Stimulated activated naive CD8-positive, alpha-beta T cell treated with anti-CD3 and anti-CD28 coated beads, Interleukin-15, Interleukin-2, amounts not matched to agents 100 ng/mL and 50 ng/mL, for 24 hours (primary cell): Measurements from ENCODE around the gene ACSF2.
A peak's percentile ranks its signal among the peaks of the same experiment; 100 is the strongest.

Experiments used
- H3K27ac Mint-ChIP-seq: one replicate; pipeline ENCODE4 v1.8.0; 2021; ENCODE audit warnings: mild to moderate bottlenecking, mixed read lengths
- H3K27me3 Mint-ChIP-seq: one replicate; pipeline ENCODE4 v1.8.0; 2021; ENCODE audit warnings: mixed read lengths
- H3K36me3 Mint-ChIP-seq: one replicate; pipeline ENCODE4 v1.8.0; 2021; ENCODE audit warnings: low read depth, mixed read lengths
- H3K4me1 Mint-ChIP-seq: one replicate; pipeline ENCODE4 v1.8.0; 2021; ENCODE audit warnings: low read depth, mixed read lengths
- H3K4me3 Mint-ChIP-seq: one replicate; pipeline ENCODE4 v1.8.0; 2021; ENCODE audit warnings: mild to moderate bottlenecking, mixed read lengths
- H3K9me3 Mint-ChIP-seq: one replicate; pipeline ENCODE4 v1.8.0; 2021; ENCODE audit warnings: mixed read lengths

Gene ACSF2

DNA sequence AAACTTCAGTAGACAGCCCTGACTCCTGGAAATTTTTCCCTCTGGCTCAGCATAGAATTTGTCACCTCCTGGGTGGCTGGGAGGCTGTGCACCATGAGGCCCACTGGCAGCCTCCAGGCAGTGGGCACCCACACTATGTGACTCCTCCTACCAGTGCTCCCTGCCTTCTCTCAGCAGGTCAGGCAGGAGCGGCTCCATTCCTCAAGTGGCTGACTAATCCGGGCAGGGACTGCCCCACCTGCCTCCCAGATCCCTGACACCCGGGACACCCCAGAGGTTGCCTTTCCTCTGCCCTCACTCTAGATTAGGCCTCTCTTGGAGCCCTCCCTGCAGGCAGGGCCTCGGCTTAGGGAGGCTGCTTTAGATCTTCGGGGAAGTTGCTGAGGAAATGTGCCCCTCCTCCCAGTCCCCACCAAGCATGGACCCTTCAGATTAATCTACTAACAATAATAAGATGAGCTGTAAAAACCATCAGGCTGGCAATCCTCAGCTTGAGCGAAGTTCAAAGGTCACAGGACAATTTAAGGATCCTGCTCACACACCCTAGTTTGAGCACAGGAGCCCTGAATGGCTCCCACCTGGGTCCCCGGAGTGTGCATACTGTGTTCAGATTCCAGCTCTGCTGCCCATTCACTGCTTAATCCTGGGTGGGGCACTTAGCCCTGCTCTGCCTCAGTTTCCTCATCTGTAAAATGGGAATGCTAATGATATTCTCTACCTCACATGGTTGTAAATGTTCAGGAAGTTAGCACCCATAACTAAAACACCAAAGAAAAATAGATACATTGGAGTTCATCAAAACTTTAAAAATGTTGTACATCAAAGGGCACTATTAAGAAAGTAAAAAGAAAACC is 72.2 kb downstream of the ACSF2 start:
- no peaks in the 10 kb centered on the region for H3K36me3 Mint-ChIP-seq
- no peaks in the 10 kb centered on the region for H3K4me1 Mint-ChIP-seq
- H3K4me3 Mint-ChIP-seq, result no peak overlapping the region
- no peak overlapping the region for H3K27ac Mint-ChIP-seq
- no peaks in the 10 kb centered on the region for H3K27me3 Mint-ChIP-seq
- no peaks in the 10 kb centered on the region for H3K9me3 Mint-ChIP-seq

DNA sequence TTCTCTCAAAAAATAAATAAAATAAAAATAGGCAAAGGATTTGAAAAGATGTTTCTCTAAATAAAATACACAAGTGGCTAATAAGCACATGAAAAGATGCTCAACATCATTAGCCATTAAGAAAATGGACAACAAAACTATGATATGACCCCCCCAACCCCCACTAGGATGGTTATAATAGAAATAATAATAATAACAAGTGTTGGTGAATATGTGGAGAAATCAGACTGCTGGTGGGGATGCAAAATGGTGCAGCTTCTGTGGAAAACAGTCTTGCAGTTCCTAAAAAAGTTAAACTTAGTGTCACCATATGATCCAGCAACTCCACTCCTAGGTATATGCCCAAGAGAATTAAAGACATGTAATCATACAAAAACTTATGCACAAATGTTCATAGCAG is 73.3 kb downstream of the ACSF2 start:
- Mint-ChIP-seq H3K9me3 (no peaks in the 10 kb centered on the region), H3K4me1 (peaks cover 8% of the 10 kb centered on the region), H3K4me3 (no peak overlapping the region), H3K36me3 (no peaks in the 10 kb centered on the region), H3K27ac (no peak overlapping the region), H3K27me3 (no peaks in the 10 kb centered on the region)

DNA sequence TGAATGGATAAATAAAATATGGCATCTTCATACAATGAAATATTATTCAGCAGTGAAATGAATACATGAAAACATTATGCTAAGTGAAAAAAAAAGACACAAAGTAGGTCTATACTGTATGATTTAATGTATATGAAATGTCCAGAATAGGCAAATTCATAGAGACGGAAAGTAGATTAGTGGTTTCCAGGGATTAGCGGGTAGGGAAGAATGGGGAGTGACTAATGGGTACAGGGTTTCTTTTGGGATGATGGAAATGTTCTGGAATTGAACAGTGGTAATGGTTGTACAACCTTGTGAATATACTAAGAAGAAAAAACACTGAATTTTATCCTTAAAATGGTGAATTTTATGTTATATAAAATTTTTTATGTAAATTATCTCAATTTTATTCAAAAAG is 73.7 kb downstream of the ACSF2 start:
- H3K36me3 Mint-ChIP-seq, result no peaks in the 10 kb centered on the region
- no peak overlapping the region for H3K27ac Mint-ChIP-seq
- peaks cover 11% of the 10 kb centered on the region for H3K4me1 Mint-ChIP-seq
- no peak overlapping the region for H3K4me3 Mint-ChIP-seq
- H3K27me3 Mint-ChIP-seq, result no peaks in the 10 kb centered on the region
- no peaks in the 10 kb centered on the region for H3K9me3 Mint-ChIP-seq

DNA sequence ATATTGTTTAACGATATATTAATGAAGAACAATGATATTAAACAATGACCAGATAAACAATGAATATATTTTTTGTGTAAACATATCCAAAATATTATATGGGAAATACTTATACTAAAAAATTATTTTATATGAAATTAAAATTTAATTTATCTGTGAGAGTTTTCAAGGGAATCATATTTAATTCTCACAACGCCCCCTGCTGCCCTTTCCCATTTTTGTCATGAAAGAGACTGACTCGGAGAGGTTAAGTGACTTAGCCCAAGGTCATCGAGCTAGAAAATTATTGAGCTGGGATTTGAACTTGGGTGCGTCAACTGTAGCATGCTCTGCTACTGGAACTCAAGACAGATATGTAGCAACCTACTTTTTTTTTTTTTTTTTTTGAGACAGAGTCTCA is 75.0 kb downstream of the ACSF2 start:
- Mint-ChIP-seq H3K9me3 (no peaks in the 10 kb centered on the region), H3K36me3 (no peaks in the 10 kb centered on the region), H3K27me3 (no peaks in the 10 kb centered on the region), H3K4me1 (peaks cover 12% of the 10 kb centered on the region), H3K27ac (no peak overlapping the region), H3K4me3 (no peak overlapping the region)

DNA sequence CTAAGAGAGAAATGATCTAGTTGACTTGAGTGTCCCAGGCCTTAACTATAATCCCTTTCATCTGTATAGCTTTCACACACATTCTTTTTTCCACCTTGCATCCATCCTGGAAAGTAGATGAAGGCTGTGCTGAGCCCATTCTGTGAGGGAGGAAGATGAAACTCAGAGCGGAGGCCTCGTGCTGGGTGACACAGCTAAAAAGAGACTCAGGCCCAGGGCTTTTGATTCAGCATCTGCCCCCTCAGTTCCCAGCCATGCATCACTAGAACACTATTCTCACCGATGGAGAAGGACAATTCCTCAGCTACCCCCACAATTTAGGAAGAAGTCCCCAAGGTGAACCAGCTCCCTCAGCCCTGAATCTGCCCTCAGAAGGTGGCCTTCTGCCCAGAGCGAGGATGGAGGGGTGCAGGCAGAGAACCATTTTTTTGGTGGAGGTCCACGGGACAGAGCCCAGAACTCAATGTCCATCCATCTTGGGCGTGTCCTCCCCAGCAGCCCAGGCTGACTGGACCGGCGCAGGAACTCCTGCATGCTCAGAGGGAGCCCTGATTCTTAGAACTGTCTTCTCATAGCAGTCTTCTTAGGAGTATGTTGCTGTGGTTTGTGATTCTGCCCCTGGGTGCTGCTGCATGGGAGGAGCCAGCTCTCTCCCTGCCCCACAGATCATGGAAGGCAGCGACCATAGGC is 76.4 kb downstream of the ACSF2 start:
- Mint-ChIP-seq H3K27me3 (no peaks in the 10 kb centered on the region), H3K9me3 (no peaks in the 10 kb centered on the region), H3K27ac (no peak overlapping the region), H3K36me3 (no peaks in the 10 kb centered on the region), H3K4me1 (peaks cover 12% of the 10 kb centered on the region), H3K4me3 (no peak overlapping the region)

DNA sequence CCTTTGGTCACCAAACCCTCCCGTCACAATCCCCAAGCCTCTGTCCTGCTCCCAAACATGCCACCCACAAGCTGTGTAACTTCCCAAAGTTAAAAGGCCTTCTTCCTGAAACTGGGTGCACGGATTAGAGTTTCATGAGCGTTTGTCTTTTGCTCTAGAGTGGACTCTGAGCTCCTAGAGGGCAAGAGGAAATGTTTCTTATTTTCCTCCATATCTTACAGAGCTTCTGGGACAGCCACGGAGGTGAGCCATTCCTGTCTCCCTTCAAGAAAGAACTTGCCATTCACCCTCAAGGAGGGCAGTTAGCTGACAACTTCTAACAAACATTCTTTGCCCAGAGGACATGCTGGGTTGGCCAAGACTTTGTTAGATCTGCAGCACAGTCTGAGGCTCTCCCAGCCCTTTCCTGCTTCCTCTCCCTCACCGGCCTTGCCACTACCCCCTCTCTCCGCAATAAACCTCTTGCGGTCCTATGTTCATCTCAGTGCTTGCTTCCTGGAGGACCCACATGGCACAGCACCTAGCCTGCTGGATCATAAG is 79.6 kb downstream of the ACSF2 start:
- Mint-ChIP-seq H3K27me3 (no peaks in the 10 kb centered on the region), H3K9me3 (no peaks in the 10 kb centered on the region), H3K4me3 (no peak overlapping the region), H3K4me1 (peaks cover 33% of the 10 kb centered on the region), H3K36me3 (no peaks in the 10 kb centered on the region), H3K27ac (no peak overlapping the region)

DNA sequence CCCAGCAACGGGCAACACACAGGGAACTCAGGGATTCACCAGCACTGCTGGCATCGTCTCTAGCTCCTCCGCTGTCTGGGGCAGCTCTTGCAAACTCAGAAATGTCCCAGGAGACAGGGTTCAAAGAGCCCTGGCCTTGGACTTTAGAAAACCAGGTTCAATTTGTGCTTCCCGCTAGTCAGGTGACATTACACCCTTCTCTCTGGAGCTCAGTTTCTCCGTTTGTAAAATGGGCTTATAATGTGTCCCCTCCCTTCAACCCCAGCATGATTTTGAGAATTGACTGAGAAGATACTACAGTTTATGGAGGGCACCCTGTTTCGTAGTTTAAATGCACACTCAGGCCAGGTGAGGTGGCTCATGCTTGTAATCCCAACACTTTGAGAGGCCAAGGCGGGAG is 80.3 kb downstream of the ACSF2 start:
- Mint-ChIP-seq H3K4me1 (peaks cover 39% of the 10 kb centered on the region), H3K27ac (no peak overlapping the region), H3K27me3 (no peaks in the 10 kb centered on the region), H3K9me3 (no peaks in the 10 kb centered on the region), H3K36me3 (no peaks in the 10 kb centered on the region), H3K4me3 (no peak overlapping the region)

DNA sequence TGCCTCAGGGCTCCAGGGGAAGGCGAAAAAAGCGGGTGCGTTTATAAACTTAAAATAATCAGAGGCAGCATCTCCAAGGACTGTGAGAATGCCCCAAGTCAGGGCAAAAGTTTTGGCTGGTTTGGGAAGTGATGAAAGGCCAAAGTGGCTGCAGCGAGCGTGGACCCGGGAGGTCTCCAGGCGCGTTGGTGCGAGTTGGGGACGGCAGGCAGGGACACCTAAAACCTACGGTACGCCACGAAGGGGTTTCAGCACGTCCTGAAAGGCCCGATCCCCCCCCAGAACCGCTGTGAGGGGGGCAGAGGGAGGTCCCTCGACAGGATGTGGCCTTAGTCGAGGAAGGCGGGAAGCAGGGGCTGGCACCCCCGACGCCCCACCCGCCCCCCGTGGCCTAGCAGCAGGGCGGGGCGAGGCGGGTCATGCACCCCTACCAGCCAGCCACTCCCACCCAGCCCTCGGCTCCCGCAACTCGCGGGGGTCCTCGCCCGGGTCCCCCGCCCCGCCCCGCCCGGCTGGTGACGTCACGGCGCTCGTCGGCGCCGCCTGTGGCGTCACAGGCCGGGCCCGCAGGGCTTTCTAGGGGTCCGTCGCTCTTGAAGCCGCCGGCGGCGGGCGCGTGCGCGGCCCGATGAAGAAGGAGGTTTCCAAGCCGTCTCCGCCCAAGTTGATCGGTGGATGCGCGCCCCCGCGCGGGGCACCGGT is 82.0 kb downstream of the ACSF2 start, which contains the start of gene MYCBPAP:
Gene MYCBPAP, plus strand, starts transcription at position 569 of the 702 bp plus-strand sequence. CDS start 236 bp downstream, outside the sequence.
- Mint-ChIP-seq H3K9me3 (no peaks in the 10 kb centered on the region), H3K27ac (peak within 1 kb of the TSS; percentile 90), H3K27me3 (no peaks in the 10 kb centered on the region), H3K4me3 (peak within 1 kb of the TSS; percentile 88), H3K4me1 (peaks cover 51% of the 10 kb centered on the region), H3K36me3 (no peaks in the 10 kb centered on the region)

DNA sequence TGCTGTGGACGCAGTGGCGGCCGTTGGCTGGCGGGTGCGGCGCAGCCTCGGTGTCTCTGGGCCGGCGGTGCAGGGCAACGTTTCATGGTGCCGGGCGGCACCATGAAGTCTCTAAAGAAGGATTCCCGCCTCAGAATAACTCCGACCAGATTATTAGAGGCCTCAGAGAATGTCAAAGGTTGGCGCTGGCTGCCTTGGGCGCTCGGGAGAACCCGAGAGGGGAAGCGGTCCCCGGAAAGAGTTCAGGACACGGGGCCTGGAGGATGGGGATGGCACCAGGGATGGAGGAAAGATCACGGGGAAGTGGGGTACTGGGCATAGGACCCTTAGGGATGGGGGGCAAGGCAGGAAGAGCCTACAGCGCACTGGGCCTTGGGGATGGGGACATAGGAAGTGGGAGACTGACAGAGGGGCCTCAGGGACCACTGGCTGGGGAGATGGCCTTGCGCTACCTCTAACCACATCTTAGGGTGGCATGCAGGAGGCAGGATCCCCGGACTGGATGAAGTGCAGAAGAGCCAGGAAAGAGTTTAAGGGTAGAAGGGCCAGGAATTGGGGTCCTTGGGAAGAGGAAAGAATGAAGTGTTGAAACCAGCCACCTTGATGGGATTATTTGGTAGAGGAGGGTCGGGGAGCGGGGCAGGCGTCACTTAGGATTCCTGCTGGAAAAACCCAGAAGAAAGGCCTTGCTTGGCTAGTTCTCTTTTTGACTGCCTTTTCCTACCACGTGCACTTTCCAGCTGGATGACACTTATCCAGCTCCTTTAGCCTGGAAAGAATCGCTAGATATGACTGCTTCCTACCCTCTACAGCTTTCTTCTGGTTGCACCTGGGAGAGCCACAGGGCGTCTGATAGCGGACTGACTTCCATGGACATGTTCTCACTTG is 82.8 kb downstream of the ACSF2 start:
- H3K27ac Mint-ChIP-seq, result peak overlapping the region; percentile 90

DNA sequence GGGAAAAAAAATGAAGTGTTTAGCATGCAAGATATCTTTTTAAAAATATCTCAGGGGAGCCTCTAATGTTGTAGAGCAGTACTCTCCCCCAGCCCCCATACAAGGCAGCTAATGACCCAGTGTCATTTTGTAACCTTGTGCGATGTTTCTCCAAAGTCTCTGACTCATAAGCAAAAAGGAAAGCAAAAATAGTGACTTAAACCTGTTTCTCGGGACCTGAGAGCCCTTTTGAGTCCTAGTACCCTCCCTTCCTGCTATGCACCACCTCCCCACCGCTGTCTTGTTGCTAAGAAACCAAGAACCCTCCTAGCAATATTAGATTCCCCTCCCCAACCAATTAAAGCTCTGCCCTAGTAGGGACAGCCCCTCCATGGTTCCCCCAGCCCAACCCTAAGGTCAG is 85.0 kb downstream of the ACSF2 start:
- Mint-ChIP-seq H3K4me3 (no peak overlapping the region), H3K27ac (peak overlapping the region; percentile 56), H3K27me3 (no peaks in the 10 kb centered on the region), H3K4me1 (peaks cover 39% of the 10 kb centered on the region), H3K36me3 (no peaks in the 10 kb centered on the region), H3K9me3 (no peaks in the 10 kb centered on the region)

More for the DNA sequence above, 82.8 kb downstream of the ACSF2 start:
- Mint-ChIP-seq H3K9me3 (no peaks in the 10 kb centered on the region), H3K4me1 (peaks cover 46% of the 10 kb centered on the region), H3K27me3 (no peaks in the 10 kb centered on the region), H3K36me3 (no peaks in the 10 kb centered on the region), H3K4me3 (peak overlapping the region; percentile 88)

DNA sequence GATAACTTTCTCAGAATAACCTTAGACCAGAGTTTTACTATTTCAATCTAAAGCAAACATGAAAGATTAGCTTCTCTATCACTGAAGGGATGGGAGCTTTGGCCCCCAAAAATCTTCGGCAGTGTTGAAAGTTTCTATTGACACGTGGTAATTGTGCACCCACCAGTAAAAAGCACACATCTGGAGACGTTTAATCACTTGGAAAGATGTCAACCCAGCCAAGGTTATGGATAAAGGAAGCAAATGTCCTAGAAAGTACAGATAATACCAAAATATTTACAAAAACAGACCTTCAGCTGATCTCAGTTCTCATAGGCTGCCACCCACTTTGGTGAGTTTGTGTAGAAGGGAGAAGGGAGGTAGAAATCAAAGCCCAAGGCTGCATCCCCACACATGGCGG is 87.5 kb downstream of the ACSF2 start:
- Mint-ChIP-seq H3K27ac (no peak overlapping the region), H3K4me1 (peaks cover 34% of the 10 kb centered on the region), H3K36me3 (no peaks in the 10 kb centered on the region), H3K4me3 (no peak overlapping the region), H3K9me3 (no peaks in the 10 kb centered on the region), H3K27me3 (no peaks in the 10 kb centered on the region)

DNA sequence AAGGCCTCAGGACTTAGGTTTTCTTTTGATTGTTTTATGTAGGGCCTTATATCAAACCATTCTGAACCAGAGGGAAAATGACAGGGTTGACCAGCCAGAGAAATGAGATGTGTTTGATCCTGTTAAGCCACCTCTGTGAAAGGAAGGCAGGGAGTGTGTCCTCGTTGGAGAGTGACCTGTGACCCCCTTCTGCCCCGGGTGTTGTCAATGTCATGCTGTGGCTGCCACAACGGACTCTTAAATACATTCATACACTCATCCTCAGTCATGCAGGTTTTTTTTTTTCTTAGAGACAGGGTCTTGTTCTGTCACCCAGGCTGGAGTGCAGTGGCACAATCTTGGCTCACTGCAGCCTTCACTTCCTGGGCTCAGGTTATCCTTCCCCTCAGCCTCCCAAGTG is 88.4 kb downstream of the ACSF2 start:
- no peaks in the 10 kb centered on the region for H3K27me3 Mint-ChIP-seq
- no peak overlapping the region for H3K4me3 Mint-ChIP-seq
- no peaks in the 10 kb centered on the region for H3K9me3 Mint-ChIP-seq
- H3K4me1 Mint-ChIP-seq, result peaks cover 26% of the 10 kb centered on the region
- no peaks in the 10 kb centered on the region for H3K36me3 Mint-ChIP-seq
- no peak overlapping the region for H3K27ac Mint-ChIP-seq

DNA sequence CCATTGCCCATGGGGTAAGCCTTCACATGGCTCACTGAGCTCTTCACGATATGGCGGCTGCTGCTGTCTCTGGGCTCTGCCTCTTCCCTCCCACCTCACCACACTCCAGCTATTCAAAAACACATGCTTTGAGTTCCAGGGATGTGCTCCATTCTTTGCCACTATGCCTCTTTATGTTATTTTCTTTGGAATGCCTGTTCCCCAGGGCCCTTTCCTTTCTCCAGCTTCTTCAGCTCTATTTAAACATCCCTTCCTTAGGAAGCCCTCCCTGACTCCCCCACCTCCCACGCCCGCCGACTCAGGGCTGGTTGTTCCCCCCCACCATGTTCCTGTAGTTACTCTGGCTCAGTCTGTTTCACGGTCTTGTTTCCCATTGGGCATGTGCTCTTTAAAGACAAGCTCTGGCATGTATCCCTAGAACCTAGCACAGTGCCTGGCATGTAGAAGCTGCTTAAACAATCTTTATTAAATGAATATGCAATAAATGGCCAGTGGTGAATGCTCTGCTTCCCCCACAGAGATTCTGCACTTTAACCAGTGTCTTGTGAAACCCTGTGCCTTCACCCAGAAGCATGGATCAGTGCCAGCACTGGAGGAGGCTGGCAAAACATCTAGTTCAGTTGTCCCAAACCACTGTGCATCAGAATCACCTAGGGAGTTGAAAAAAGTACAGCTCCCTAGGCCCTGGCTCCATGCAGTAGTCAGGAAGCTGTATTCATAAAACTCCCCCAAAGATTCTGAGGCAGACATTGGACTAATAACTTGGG is 89.1 kb downstream of the ACSF2 start:
- Mint-ChIP-seq H3K27ac (no peak overlapping the region), H3K9me3 (no peaks in the 10 kb centered on the region), H3K4me3 (no peak overlapping the region), H3K4me1 (peaks cover 21% of the 10 kb centered on the region), H3K27me3 (no peaks in the 10 kb centered on the region), H3K36me3 (no peaks in the 10 kb centered on the region)
